ENCODE measurements around the gene MYO5B.

DNA sequence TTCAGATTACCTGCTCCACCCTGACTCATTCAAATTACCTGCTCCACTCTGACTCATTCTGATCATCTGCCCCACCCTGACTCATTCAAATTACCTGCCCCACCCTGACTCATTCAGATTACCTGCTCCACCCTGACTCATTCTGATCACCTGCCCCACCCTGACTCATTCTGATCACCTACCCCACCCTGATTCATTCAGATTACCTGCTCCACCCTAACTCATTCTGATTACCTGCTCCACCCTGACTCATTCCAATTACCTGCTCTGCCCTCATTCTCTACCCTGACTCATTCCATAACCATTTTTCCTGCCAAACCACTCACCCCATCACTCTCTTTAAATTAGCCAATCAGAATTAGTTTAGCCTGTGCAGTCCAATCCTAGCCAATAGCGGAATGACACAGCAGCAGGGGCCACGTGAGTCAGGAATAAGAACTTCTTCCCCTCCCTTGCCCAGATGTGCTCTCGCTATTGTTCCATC lies 45.2 kb upstream of the MYO5B start:
- TF ChIP-seq EZH2 (optimal IDR thresholded peaks at IDR 0.05; ENCODE audit: low read depth, low read length) (no peak), EZH2phosphoT487 (IDR thresholded peaks at IDR 0.05; ENCODE audit: low read length) (no peak)
- TF ChIP-seq, protein P1, sequence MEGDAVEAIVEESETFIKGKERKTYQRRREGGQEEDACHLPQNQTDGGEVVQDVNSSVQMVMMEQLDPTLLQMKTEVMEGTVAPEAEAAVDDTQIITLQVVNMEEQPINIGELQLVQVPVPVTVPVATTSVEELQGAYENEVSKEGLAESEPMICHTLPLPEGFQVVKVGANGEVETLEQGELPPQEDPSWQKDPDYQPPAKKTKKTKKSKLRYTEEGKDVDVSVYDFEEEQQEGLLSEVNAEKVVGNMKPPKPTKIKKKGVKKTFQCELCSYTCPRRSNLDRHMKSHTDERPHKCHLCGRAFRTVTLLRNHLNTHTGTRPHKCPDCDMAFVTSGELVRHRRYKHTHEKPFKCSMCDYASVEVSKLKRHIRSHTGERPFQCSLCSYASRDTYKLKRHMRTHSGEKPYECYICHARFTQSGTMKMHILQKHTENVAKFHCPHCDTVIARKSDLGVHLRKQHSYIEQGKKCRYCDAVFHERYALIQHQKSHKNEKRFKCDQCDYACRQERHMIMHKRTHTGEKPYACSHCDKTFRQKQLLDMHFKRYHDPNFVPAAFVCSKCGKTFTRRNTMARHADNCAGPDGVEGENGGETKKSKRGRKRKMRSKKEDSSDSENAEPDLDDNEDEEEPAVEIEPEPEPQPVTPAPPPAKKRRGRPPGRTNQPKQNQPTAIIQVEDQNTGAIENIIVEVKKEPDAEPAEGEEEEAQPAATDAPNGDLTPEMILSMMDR (IDR thresholded peaks at IDR 0.05; ENCODE audit: low read length), result no peak
